Measurements from ENCODE around the gene NLGN1.

The NLGN1 gene

GRCh38 chr3:173992416-173992815 lies 594.9 kb downstream of the NLGN1 start:
- Mint-ChIP-seq H3K9me3 (no peaks in the 10 kb centered on the region), H3K4me3 (no peak overlapping the region), H3K27ac (no peak overlapping the region), H3K4me1 (ENCODE audit: low read depth) (no peaks in the 10 kb centered on the region), H3K27me3 (no peaks in the 10 kb centered on the region), H3K36me3 (ENCODE audit: low read depth) (no peaks in the 10 kb centered on the region)

- Mint-ChIP-seq H3K27ac (no peak overlapping the region), H3K36me3 (ENCODE audit: low read depth) (no peaks in the 10 kb centered on the region), H3K27me3 (no peaks in the 10 kb centered on the region), H3K9me3 (peaks cover 4% of the 10 kb centered on the region), H3K4me1 (ENCODE audit: low read depth) (no peaks in the 10 kb centered on the region), H3K4me3 (no peak overlapping the region)
Observed at GRCh38 chr3:173993299-173993698, 595.8 kb downstream of the NLGN1 start.

- Mint-ChIP-seq H3K4me3 (no peak overlapping the region), H3K27me3 (no peaks in the 10 kb centered on the region), H3K9me3 (peaks cover 4% of the 10 kb centered on the region), H3K36me3 (ENCODE audit: low read depth) (no peaks in the 10 kb centered on the region), H3K27ac (no peak overlapping the region), H3K4me1 (ENCODE audit: low read depth) (no peaks in the 10 kb centered on the region)
Observed at GRCh38 chr3:174000675-174001074, 603.1 kb downstream of the NLGN1 start.

GRCh38 chr3:174002543-174002942 lies 605.0 kb downstream of the NLGN1 start:
- Mint-ChIP-seq H3K27ac (no peak overlapping the region), H3K4me3 (no peak overlapping the region), H3K4me1 (ENCODE audit: low read depth) (no peaks in the 10 kb centered on the region), H3K27me3 (no peaks in the 10 kb centered on the region), H3K36me3 (ENCODE audit: low read depth) (no peaks in the 10 kb centered on the region), H3K9me3 (peaks cover 9% of the 10 kb centered on the region)

GRCh38 chr3:174010907-174011306 lies 613.4 kb downstream of the NLGN1 start:
- Mint-ChIP-seq H3K4me3 (no peak overlapping the region), H3K36me3 (ENCODE audit: low read depth) (no peaks in the 10 kb centered on the region), H3K9me3 (peaks cover 8% of the 10 kb centered on the region), H3K4me1 (ENCODE audit: low read depth) (no peaks in the 10 kb centered on the region), H3K27me3 (no peaks in the 10 kb centered on the region), H3K27ac (no peak overlapping the region)

- H3K27me3 Mint-ChIP-seq: no peaks in the 10 kb centered on the region
- peaks cover 6% of the 10 kb centered on the region for H3K9me3 Mint-ChIP-seq
- H3K36me3 Mint-ChIP-seq (ENCODE audit: low read depth): no peaks in the 10 kb centered on the region
- H3K4me1 Mint-ChIP-seq (ENCODE audit: low read depth): no peaks in the 10 kb centered on the region
- no peak overlapping the region for H3K4me3 Mint-ChIP-seq
- no peak overlapping the region for H3K27ac Mint-ChIP-seq
Observed at GRCh38 chr3:174016186-174016585, 618.6 kb downstream of the NLGN1 start.

- H3K9me3 Mint-ChIP-seq: no peaks in the 10 kb centered on the region
- no peaks in the 10 kb centered on the region for H3K4me1 Mint-ChIP-seq (ENCODE audit: low read depth)
- H3K27me3 Mint-ChIP-seq: no peaks in the 10 kb centered on the region
- H3K4me3 Mint-ChIP-seq: no peak overlapping the region
- no peak overlapping the region for H3K27ac Mint-ChIP-seq
- H3K36me3 Mint-ChIP-seq (ENCODE audit: low read depth): no peaks in the 10 kb centered on the region
Observed at GRCh38 chr3:174020156-174020555, 622.6 kb downstream of the NLGN1 start.

GRCh38 chr3:174023421-174023820 lies 625.9 kb downstream of the NLGN1 start:
- H3K27me3 Mint-ChIP-seq: no peaks in the 10 kb centered on the region
- H3K27ac Mint-ChIP-seq: no peak overlapping the region
- no peak overlapping the region for H3K4me3 Mint-ChIP-seq
- no peaks in the 10 kb centered on the region for H3K4me1 Mint-ChIP-seq (ENCODE audit: low read depth)
- peaks cover 8% of the 10 kb centered on the region for H3K9me3 Mint-ChIP-seq
- no peaks in the 10 kb centered on the region for H3K36me3 Mint-ChIP-seq (ENCODE audit: low read depth)

GRCh38 chr3:174028673-174029072 lies 631.1 kb downstream of the NLGN1 start:
- Mint-ChIP-seq H3K27me3 (no peaks in the 10 kb centered on the region), H3K9me3 (peaks cover 16% of the 10 kb centered on the region), H3K4me3 (no peak overlapping the region), H3K27ac (no peak overlapping the region), H3K4me1 (ENCODE audit: low read depth) (no peaks in the 10 kb centered on the region), H3K36me3 (ENCODE audit: low read depth) (no peaks in the 10 kb centered on the region)

- Mint-ChIP-seq H3K36me3 (ENCODE audit: low read depth) (no peaks in the 10 kb centered on the region), H3K4me3 (no peak overlapping the region), H3K27me3 (no peaks in the 10 kb centered on the region), H3K27ac (no peak overlapping the region), H3K4me1 (ENCODE audit: low read depth) (no peaks in the 10 kb centered on the region), H3K9me3 (no peaks in the 10 kb centered on the region)
Observed at GRCh38 chr3:174035328-174035886, 637.9 kb downstream of the NLGN1 start.

GRCh38 chr3:174046311-174046710 lies 648.8 kb downstream of the NLGN1 start:
- H3K4me3 Mint-ChIP-seq: no peak overlapping the region
- H3K4me1 Mint-ChIP-seq (ENCODE audit: low read depth): no peaks in the 10 kb centered on the region
- H3K27ac Mint-ChIP-seq: no peak overlapping the region
- H3K36me3 Mint-ChIP-seq (ENCODE audit: low read depth): no peaks in the 10 kb centered on the region
- peaks cover 15% of the 10 kb centered on the region for H3K9me3 Mint-ChIP-seq
- H3K27me3 Mint-ChIP-seq: no peaks in the 10 kb centered on the region

- H3K27me3 Mint-ChIP-seq: no peaks in the 10 kb centered on the region
- no peak overlapping the region for H3K27ac Mint-ChIP-seq
- no peak overlapping the region for H3K4me3 Mint-ChIP-seq
- H3K9me3 Mint-ChIP-seq: peaks cover 13% of the 10 kb centered on the region
- H3K4me1 Mint-ChIP-seq (ENCODE audit: low read depth): no peaks in the 10 kb centered on the region
- H3K36me3 Mint-ChIP-seq (ENCODE audit: low read depth): no peaks in the 10 kb centered on the region
Observed at GRCh38 chr3:174049472-174049871, 651.9 kb downstream of the NLGN1 start.

GRCh38 chr3:174051191-174051590 lies 653.6 kb downstream of the NLGN1 start:
- Mint-ChIP-seq H3K27me3 (no peaks in the 10 kb centered on the region), H3K9me3 (peaks cover 6% of the 10 kb centered on the region), H3K27ac (no peak overlapping the region), H3K4me3 (no peak overlapping the region), H3K36me3 (ENCODE audit: low read depth) (no peaks in the 10 kb centered on the region), H3K4me1 (ENCODE audit: low read depth) (no peaks in the 10 kb centered on the region)

- no peaks in the 10 kb centered on the region for H3K4me1 Mint-ChIP-seq (ENCODE audit: low read depth)
- H3K27me3 Mint-ChIP-seq: no peaks in the 10 kb centered on the region
- no peak overlapping the region for H3K4me3 Mint-ChIP-seq
- peaks cover 10% of the 10 kb centered on the region for H3K9me3 Mint-ChIP-seq
- H3K36me3 Mint-ChIP-seq (ENCODE audit: low read depth): no peaks in the 10 kb centered on the region
- H3K27ac Mint-ChIP-seq: no peak overlapping the region
Observed at GRCh38 chr3:174058804-174059203, 661.3 kb downstream of the NLGN1 start.

GRCh38 chr3:174060431-174060830 lies 662.9 kb downstream of the NLGN1 start:
- peaks cover 4% of the 10 kb centered on the region for H3K9me3 Mint-ChIP-seq

GRCh38 chr3:174061162-174061561 lies 663.6 kb downstream of the NLGN1 start:
- H3K36me3 Mint-ChIP-seq (ENCODE audit: low read depth): no peaks in the 10 kb centered on the region
- H3K9me3 Mint-ChIP-seq: peaks cover 4% of the 10 kb centered on the region
- no peak overlapping the region for H3K4me3 Mint-ChIP-seq
- no peaks in the 10 kb centered on the region for H3K27me3 Mint-ChIP-seq
- no peak overlapping the region for H3K27ac Mint-ChIP-seq
- no peaks in the 10 kb centered on the region for H3K4me1 Mint-ChIP-seq (ENCODE audit: low read depth)

More at GRCh38 chr3:174060431-174060830, 662.9 kb downstream of the NLGN1 start:
- H3K27me3 Mint-ChIP-seq: no peaks in the 10 kb centered on the region
- H3K4me1 Mint-ChIP-seq (ENCODE audit: low read depth): no peaks in the 10 kb centered on the region
- H3K36me3 Mint-ChIP-seq (ENCODE audit: low read depth): no peaks in the 10 kb centered on the region
- no peak overlapping the region for H3K4me3 Mint-ChIP-seq
- no peak overlapping the region for H3K27ac Mint-ChIP-seq

Data from stimulated activated naive CD8-positive, alpha-beta T cell treated with anti-CD3 and anti-CD28 coated beads, Interleukin-15, Interleukin-2, amounts not matched to agents 100 ng/mL and 50 ng/mL, for 24 hours (primary cell).